ENCODE data around the gene STK31.

- TF ChIP-seq POLR2A (IDR thresholded peaks at IDR 0.05) (no peak), CTCF (IDR thresholded peaks at IDR 0.05) (no peak)
These were observed 77.3 kb downstream of the STK31 start for GRCh38 chr7:23787272-23787671.
